ENCODE data around the gene ZPLD1. TPM values are rescaled to one million over a fixed set of nuclear protein-coding genes. Genes with fewer than 3 reads are reported as not detected.

ZPLD1 gene
- total and polyA plus RNA-seq, 12 donors, result 0.04 TPM; not detected in 11

- Histone ChIP-seq H3K4me3 (no peak overlapping the region), H3K27me3 (no peaks in the 10 kb centered on the region), H3K4me1 (no peaks in the 10 kb centered on the region), H3K27ac (no peak overlapping the region), H3K9me3 (peaks cover 0 to 6% (median 0%) of the 10 kb centered on the region in 11 donors), H3K36me3 (no peaks in the 10 kb centered on the region)
- DNase-seq (no peak), ATAC-seq (no peak)
- TF ChIP-seq CTCF (IDR thresholded peaks at IDR 0.05), result no peak
- intact Hi-C loops (cut with DNase I), result no loop called here
- 57 to 66% methylated on average over 1 of the region's 1 CpG for WGBS, 2 donors
Observed at GRCh38 chr3:102394517-102394916, 40.3 kb upstream of the ZPLD1 start.

GRCh38 chr3:102398176-102398575 lies 36.6 kb upstream of the ZPLD1 start:
- Histone ChIP-seq H3K27me3 (no peaks in the 10 kb centered on the region), H3K4me1 (no peaks in the 10 kb centered on the region), H3K9me3 (peaks cover 0 to 7% (median 0%) of the 10 kb centered on the region in 11 donors), H3K36me3 (no peaks in the 10 kb centered on the region), H3K4me3 (no peak overlapping the region), H3K27ac (no peak overlapping the region)
- no peak for DNase-seq
- ATAC-seq, result no peak
- no peak for TF ChIP-seq CTCF (IDR thresholded peaks at IDR 0.05)
- WGBS, 2 donors, result 79 to 81% methylated on average over 1 of the region's 1 CpG
- intact Hi-C loops (cut with DNase I), result no loop called here

- ATAC-seq, result no peak
- intact Hi-C loops (cut with DNase I), result no loop called here
- H3K9me3 ChIP-seq, result peaks cover 0 to 7% (median 0%) of the 10 kb centered on the region in 11 donors
- no peak overlapping the region for H3K4me3 ChIP-seq
- H3K27me3 ChIP-seq, result no peaks in the 10 kb centered on the region
- DNase-seq, result no peak
- 86 to 89% methylated on average over 5 of the region's 5 CpGs for WGBS, 2 donors
- H3K36me3 ChIP-seq, result no peaks in the 10 kb centered on the region
- H3K4me1 ChIP-seq, result no peaks in the 10 kb centered on the region
- TF ChIP-seq CTCF (IDR thresholded peaks at IDR 0.05), result no peak
- H3K27ac ChIP-seq, result no peak overlapping the region
Observed at GRCh38 chr3:102398666-102399065, 36.1 kb upstream of the ZPLD1 start.

- Histone ChIP-seq H3K4me3 (no peak overlapping the region), H3K27me3 (no peaks in the 10 kb centered on the region), H3K4me1 (no peaks in the 10 kb centered on the region), H3K9me3 (peaks cover 0 to 6% (median 0%) of the 10 kb centered on the region in 11 donors), H3K27ac (no peak overlapping the region), H3K36me3 (no peaks in the 10 kb centered on the region)
- intact Hi-C loops (cut with DNase I), result no loop called here
- DNase-seq (no peak), ATAC-seq (no peak)
- TF ChIP-seq CTCF (IDR thresholded peaks at IDR 0.05), result no peak
- WGBS, 2 donors, result 76 to 84% methylated on average over 5 of the region's 5 CpGs
Observed at GRCh38 chr3:102400142-102400541, 34.7 kb upstream of the ZPLD1 start.

Data from heart right ventricle (tissue), 16 donors.